D721Med (cell line): ENCODE data around the gene MTHFSD.

Source experiments
- DNase-seq: peaks from one replicate; pipeline ENCODE4 v3.0.0; 2011; ENCODE audit warnings: low spot score; ENCODE audit not compliant: insufficient read length
- FAIRE-seq: peaks from 2 replicates; lab custom pipeline; 2011; peaks lifted over from hg19 to GRCh38; lab: Jason Lieb, UNC
- CTCF ChIP-seq: IDR thresholded peaks from 2 replicates; pipeline ENCODE4 v1.5.1; 2012; ENCODE audit warnings: mild to moderate bottlenecking, control low read depth; ENCODE audit not compliant: insufficient read depth; ENCODE audit errors: missing control alignments

Gene MTHFSD

DNA sequence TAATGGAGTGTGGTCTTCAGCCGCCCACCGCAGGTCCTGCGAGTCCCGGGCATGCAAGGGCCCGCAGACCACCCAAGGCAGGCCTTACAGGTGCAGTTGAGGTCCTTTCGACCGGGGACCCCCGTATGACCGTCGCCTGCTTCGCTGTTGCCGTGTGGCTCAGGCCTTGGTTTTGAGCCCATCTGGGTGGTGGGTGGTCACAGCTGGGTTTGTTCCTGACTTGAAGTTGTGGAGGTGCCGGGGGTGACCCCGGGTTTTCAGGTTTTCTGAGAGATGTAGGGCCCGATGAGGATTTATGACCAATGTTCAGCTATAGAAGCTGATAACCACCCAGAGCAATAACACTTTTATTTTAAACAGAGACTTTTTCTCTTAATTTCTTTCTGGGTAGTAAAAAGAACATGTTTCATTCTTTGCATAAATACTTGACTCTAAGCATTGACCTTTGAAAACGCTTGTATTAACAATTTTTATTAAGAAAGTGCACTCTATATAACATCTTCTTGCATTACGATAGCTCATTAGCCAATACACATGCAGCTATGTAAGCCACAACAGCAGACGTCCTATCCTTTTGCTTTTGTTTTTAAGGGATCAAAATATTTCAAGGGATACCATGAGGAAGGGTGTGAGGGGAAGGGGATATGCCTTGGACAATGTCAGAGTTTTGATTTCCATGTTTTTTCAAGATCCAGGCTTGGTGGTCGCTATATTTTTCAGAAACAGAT lies 25.2 kb upstream of the MTHFSD start:
- no peak for FAIRE-seq
- no peak for TF ChIP-seq CTCF
- no peak for DNase-seq

- DNase-seq (no peak), FAIRE-seq (no peak)
- no peak for TF ChIP-seq CTCF
Measured at GRCh38 chr16:86579268-86580062, 24.4 kb upstream of the MTHFSD start.

DNA sequence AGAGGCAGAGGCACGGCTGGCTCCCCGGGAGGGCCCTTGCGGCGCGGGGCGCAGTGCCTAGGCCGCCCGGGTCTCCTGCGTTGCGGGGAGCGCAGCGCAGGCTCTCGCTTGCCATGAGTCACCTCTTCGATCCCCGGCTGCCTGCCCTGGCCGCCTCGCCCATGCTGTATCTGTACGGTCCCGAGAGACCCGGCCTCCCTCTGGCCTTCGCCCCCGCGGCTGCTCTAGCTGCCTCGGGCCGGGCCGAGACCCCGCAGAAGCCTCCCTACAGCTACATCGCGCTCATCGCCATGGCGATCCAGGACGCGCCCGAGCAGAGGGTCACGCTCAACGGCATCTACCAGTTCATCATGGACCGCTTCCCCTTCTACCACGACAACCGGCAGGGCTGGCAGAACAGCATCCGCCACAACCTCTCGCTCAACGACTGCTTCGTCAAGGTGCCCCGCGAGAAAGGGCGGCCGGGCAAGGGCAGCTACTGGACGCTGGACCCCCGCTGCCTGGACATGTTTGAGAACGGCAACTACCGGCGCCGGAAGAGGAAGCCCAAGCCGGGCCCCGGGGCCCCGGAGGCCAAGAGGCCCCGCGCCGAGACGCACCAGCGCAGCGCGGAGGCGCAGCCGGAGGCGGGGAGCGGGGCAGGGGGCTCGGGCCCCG lies 23.7 kb upstream of the MTHFSD start:
- no peak for FAIRE-seq
- DNase-seq: no peak
- TF ChIP-seq CTCF: no peak

- FAIRE-seq (no peak), DNase-seq (no peak)
- TF ChIP-seq CTCF: no peak
Measured at GRCh38 chr16:86578061-86578599, 23.1 kb upstream of the MTHFSD start, which contains the start of gene FOXL1. FOXL1 (plus strand) TSS chr16:86578549; CDS start chr16:86578724, 175 bp downstream.

- no peak for TF ChIP-seq CTCF
- FAIRE-seq: no peak
- no peak for DNase-seq
Measured at GRCh38 chr16:86577314-86577971, 22.4 kb upstream of the MTHFSD start.

GRCh38 chr16:86576591-86577313 lies 21.7 kb upstream of the MTHFSD start:
- FAIRE-seq (no peak), DNase-seq (no peak)
- TF ChIP-seq CTCF: no peak
